Activated T-cell treated with anti-CD3 and anti-CD28 coated beads, Interleukin-2, amount 50 U/mL, for 4 hours (primary cell): ENCODE measurements around the gene RAPH1. TPM values are rescaled to one million over a fixed set of nuclear protein-coding genes. Genes with fewer than 3 reads are reported as not detected.
"Not testable (repeated sequence)": the region's sequence is repeated elsewhere in the genome, so short reads cannot be mapped to it uniquely, and the experiment has no call there.

ENCODE experiments used
- ATAC-seq, 2 donors: fragments of 200-7000 bp; cut with Tn5 transposase; one replicate each; pipeline ENCODE4 v1.10.0; 2021
- DNase-seq: peaks from one replicate; pipeline ENCODE4 v3.0.0-alpha.2; 2020
- H3K27me3 Mint-ChIP-seq: one replicate; pipeline ENCODE4 v1.8.0; 2021; ENCODE audit warnings: low read depth, mixed read lengths
- H3K36me3 Mint-ChIP-seq: one replicate; pipeline ENCODE4 v1.8.0; 2022; ENCODE audit warnings: mixed read lengths; ENCODE audit not compliant: insufficient read depth
- H3K4me1 Mint-ChIP-seq: one replicate; pipeline ENCODE4 v1.8.0; 2021; ENCODE audit warnings: low read depth, mixed read lengths
- H3K4me3 Mint-ChIP-seq: one replicate; pipeline ENCODE4 v1.8.0; 2021; ENCODE audit warnings: mild to moderate bottlenecking, moderate library complexity, mixed read lengths
- H3K9me3 Mint-ChIP-seq: one replicate; pipeline ENCODE4 v1.8.0; 2021; ENCODE audit warnings: mixed read lengths
- total RNA-seq, 3 donors: library from RNA; stranded (reverse); gene quantifications; one replicate each; pipeline ENCODE4 v1.2.1, GENCODE V29; 2021

Gene RAPH1
- total RNA-seq, 3 donors from 2014 or later = 12.0 to 12.9 (median 12.8) TPM

DNA sequence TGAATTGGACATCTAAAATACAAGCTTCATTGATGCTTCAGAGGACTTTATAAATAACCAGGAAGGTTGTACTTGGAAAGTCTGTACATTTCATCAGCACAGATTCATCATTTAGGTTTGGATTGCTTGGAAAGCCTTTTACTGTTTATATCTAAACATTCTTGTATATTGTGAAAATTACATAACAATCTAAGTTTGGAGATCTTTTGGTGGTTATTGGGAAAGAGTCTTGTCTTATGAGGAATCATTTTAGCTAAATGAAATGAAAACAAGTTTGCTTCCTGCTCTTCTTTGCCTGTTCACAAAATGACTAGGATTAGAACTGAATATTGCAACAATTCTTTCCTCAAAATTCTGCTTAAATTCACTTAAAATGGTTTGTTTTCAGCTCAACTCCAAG, 127.6 kb downstream of the RAPH1 start:
- ATAC-seq (no peak), DNase-seq (no peak)
- no peaks in the 10 kb centered on the region for H3K27me3 Mint-ChIP-seq
- no peaks in the 10 kb centered on the region for H3K4me1 Mint-ChIP-seq
- H3K36me3 Mint-ChIP-seq = peaks cover 40% of the 10 kb centered on the region
- H3K9me3 Mint-ChIP-seq = no peaks in the 10 kb centered on the region
- no peak overlapping the region for H3K4me3 Mint-ChIP-seq

DNA sequence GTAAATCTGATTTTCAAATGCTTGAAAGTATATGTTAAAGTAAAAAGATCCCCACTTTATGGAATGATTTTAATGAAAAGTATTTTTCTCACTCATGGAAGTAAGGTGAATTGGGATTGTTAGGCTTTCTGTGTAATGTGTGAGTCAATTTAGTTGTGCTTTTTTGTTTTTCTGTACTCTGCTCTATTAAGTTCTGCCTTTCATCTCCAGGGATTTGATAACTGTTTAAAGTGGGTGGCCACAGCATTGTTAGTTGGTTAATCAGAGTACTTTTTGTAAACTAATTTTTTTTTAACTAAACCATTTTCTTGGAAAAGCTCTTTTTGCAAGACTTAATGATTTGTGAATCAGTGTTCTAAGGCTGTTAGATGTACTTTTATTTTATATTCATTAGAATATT, 130.1 kb downstream of the RAPH1 start:
- no peaks in the 10 kb centered on the region for H3K27me3 Mint-ChIP-seq
- no peak overlapping the region for H3K4me3 Mint-ChIP-seq
- H3K9me3 Mint-ChIP-seq = no peaks in the 10 kb centered on the region
- peaks cover 28% of the 10 kb centered on the region for H3K36me3 Mint-ChIP-seq
- DNase-seq (no peak), ATAC-seq (no peak)
- no peaks in the 10 kb centered on the region for H3K4me1 Mint-ChIP-seq

DNA sequence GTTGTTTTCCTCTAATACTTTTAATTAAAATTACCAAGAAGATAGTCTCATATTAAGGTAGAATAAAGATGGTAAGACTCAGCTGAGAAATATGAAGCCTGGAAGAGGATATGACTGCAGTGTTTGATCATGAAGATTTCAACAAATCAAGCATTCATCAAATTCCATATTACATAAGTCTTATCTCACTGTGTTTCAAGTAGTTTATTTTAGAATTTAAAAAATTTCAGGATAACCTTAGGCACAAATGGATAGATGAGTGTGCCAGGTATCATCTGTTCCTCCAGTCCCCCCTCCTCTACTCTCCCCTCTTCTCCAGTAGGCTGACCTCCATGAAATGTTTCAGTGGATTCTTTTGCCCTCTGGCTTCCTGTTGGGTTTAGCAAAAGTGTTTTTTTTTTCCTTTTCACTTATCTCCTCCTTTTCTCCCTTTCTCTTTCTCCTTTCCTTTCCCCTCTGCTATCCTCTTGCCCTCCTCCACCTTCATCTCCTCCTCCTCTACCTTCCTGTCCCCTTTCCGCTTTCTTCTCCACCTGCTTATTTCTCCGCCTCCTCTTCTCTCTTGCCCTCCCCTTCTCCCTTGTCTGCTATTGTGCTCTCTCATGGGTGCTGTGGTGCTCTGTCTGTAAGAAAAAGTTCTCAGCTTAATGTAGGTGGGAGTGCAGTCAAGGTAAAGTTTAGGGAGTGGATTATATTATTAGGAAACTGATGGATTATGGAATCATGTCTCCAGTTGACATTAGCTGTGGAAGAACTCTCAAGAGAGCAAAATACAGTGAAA, 134.1 kb downstream of the RAPH1 start:
- H3K27me3 Mint-ChIP-seq = no peaks in the 10 kb centered on the region
- peaks cover 25% of the 10 kb centered on the region for H3K36me3 Mint-ChIP-seq
- DNase-seq (no peak), ATAC-seq (no peak)
- no peaks in the 10 kb centered on the region for H3K4me1 Mint-ChIP-seq
- H3K9me3 Mint-ChIP-seq = peaks cover 5% of the 10 kb centered on the region
- H3K4me3 Mint-ChIP-seq = no peak overlapping the region

GRCh38 chr2:203399031-203399430, 136.1 kb downstream of the RAPH1 start:
- peaks cover 29% of the 10 kb centered on the region for H3K36me3 Mint-ChIP-seq
- H3K27me3 Mint-ChIP-seq = no peaks in the 10 kb centered on the region
- no peak for ATAC-seq
- H3K4me3 Mint-ChIP-seq = no peak overlapping the region
- peaks cover 5% of the 10 kb centered on the region for H3K9me3 Mint-ChIP-seq
- H3K4me1 Mint-ChIP-seq = no peaks in the 10 kb centered on the region
- no peak for DNase-seq

- no peak for DNase-seq
- Mint-ChIP-seq H3K27me3 (no peaks in the 10 kb centered on the region), H3K4me1 (no peaks in the 10 kb centered on the region), H3K36me3 (peaks cover 35% of the 10 kb centered on the region), H3K9me3 (peaks cover 5% of the 10 kb centered on the region), H3K4me3 (no peak overlapping the region)
- ATAC-seq = no peak
Measured at GRCh38 chr2:203396667-203397066, 138.4 kb downstream of the RAPH1 start.

DNA sequence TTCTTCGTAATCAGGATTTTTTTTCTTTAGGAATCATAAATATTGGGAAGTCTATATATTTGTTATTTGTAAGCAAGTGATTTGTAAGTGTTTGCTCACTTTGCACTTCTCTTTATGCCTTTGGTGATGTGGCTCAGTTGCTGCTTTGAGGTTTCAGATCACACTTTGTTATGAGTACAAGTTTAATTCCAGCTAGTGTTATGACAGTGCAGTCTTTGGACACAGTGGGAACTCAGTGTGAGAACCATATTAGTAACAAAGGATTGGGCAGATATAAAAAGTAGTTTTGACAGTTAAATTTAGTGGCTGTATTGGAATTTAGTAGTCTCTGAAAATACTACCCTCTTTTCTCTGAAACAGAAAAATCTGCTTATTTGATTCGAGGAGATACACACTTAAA, 139.2 kb downstream of the RAPH1 start:
- no peaks in the 10 kb centered on the region for H3K27me3 Mint-ChIP-seq
- no peak for ATAC-seq

GRCh38 chr2:203394519-203395227, 140.4 kb downstream of the RAPH1 start:
- ATAC-seq (no peak), DNase-seq (no peak)
- H3K4me3 Mint-ChIP-seq = no peak overlapping the region
- peaks cover 5% of the 10 kb centered on the region for H3K9me3 Mint-ChIP-seq
- no peaks in the 10 kb centered on the region for H3K4me1 Mint-ChIP-seq
- peaks cover 38% of the 10 kb centered on the region for H3K36me3 Mint-ChIP-seq
- no peaks in the 10 kb centered on the region for H3K27me3 Mint-ChIP-seq

More for the DNA sequence above, 139.2 kb downstream of the RAPH1 start:
- Mint-ChIP-seq H3K36me3 (peaks cover 35% of the 10 kb centered on the region), H3K9me3 (peaks cover 5% of the 10 kb centered on the region), H3K4me1 (no peaks in the 10 kb centered on the region), H3K4me3 (no peak overlapping the region)
- DNase-seq = no peak

- not testable (repeated sequence) for H3K27me3 Mint-ChIP-seq, H3K9me3 Mint-ChIP-seq, ATAC-seq, H3K4me3 Mint-ChIP-seq, H3K4me1 Mint-ChIP-seq, DNase-seq
- peaks cover 18% of the 10 kb centered on the region for H3K36me3 Mint-ChIP-seq
Measured at GRCh38 chr2:203388153-203388552, 146.9 kb downstream of the RAPH1 start.

DNA sequence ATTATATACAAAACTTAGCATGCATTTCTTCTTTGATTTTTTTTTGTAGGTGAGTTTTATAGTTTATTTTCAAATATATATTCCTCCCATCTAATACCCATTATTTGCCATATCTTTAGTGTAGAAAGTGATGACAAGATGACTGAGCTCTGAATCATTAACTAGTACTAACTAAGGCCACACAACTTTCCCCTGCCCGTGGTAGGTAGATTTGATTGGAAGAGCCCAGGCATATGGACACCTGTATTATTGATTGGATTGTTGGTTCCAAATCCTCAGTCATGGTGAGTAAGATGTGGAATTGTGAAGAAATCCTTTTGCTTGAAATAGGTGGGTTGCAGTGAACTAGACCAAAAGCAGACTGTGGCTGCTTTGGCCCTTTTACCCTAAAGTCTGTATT, 152.1 kb downstream of the RAPH1 start:
- Mint-ChIP-seq H3K27me3 (no peaks in the 10 kb centered on the region), H3K36me3 (peaks cover 20% of the 10 kb centered on the region), H3K4me3 (no peak overlapping the region), H3K9me3 (no peaks in the 10 kb centered on the region), H3K4me1 (no peaks in the 10 kb centered on the region)
- no peak for ATAC-seq
- no peak for DNase-seq

DNA sequence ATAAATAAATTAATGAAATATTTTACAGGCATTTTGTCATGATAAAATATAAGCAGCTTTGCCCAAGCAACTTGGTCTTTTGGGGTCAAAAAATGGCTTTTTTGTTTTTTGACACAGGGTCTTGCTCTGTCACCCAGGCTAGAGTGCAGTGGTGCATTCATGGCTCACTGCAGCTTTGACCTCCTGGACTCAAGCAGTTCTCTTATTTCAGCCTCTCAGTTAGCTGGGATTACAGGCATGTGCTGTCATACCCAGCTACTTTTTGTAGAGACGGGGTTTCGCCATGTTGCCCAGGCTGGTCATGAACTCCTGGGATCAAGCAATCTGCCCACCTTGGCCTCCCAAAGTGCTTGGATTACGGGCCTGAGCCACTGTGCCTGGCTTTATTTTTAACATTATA, 155.9 kb downstream of the RAPH1 start:
- ATAC-seq (no peak), DNase-seq (no peak)
- peaks cover 15% of the 10 kb centered on the region for H3K36me3 Mint-ChIP-seq
- no peaks in the 10 kb centered on the region for H3K27me3 Mint-ChIP-seq
- no peak overlapping the region for H3K4me3 Mint-ChIP-seq
- H3K4me1 Mint-ChIP-seq = no peaks in the 10 kb centered on the region
- no peaks in the 10 kb centered on the region for H3K9me3 Mint-ChIP-seq

- H3K36me3 Mint-ChIP-seq = peaks cover 6% of the 10 kb centered on the region
- DNase-seq (no peak), ATAC-seq (no peak)
- H3K9me3 Mint-ChIP-seq = no peaks in the 10 kb centered on the region
- no peaks in the 10 kb centered on the region for H3K27me3 Mint-ChIP-seq
- H3K4me3 Mint-ChIP-seq = no peak overlapping the region
- no peaks in the 10 kb centered on the region for H3K4me1 Mint-ChIP-seq
Measured at GRCh38 chr2:203376173-203376572, 158.9 kb downstream of the RAPH1 start.

- not testable (repeated sequence) for H3K4me1 Mint-ChIP-seq, H3K4me3 Mint-ChIP-seq, H3K9me3 Mint-ChIP-seq, DNase-seq, H3K27me3 Mint-ChIP-seq, ATAC-seq, H3K36me3 Mint-ChIP-seq
Measured at GRCh38 chr2:203372706-203373105, 162.4 kb downstream of the RAPH1 start.

DNA sequence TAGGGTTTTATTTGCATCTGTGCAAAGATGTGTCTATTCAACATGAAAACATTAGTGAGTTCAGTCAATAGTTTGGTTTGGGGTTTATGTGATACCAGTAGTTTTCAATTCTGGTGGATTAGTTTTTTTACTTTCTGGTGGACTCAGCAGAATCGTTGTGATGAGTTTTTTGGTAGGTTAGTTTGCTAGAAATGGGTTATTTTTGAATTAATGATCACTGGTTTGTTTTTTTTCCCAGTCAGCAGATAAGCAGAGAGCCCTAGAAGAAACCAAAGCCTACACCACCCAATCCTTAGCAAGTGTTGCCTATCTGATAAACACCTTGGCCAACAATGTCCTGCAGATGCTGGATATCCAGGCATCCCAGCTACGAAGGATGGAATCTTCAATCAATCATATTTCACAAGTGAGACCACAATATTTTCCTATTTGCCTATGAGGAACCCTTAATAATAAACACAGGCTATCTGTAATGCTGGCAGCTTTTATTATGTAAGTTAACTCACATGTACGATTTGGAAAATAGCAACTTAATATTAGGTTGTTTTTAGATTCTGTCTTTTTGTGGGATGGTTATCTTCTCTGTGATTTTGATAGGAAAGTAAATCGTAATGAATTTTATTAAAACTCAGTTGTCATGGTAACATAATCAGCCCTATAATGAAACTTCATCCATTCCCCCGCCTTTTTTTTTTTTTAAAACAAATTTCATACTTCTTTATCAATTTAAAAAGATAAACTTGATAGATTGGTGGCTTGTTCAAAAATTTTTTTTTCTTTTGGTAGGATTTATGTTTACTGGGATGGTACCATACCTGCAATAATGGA, 168.2 kb downstream of the RAPH1 start:
- Mint-ChIP-seq H3K4me1 (no peaks in the 10 kb centered on the region), H3K9me3 (no peaks in the 10 kb centered on the region)

DNA sequence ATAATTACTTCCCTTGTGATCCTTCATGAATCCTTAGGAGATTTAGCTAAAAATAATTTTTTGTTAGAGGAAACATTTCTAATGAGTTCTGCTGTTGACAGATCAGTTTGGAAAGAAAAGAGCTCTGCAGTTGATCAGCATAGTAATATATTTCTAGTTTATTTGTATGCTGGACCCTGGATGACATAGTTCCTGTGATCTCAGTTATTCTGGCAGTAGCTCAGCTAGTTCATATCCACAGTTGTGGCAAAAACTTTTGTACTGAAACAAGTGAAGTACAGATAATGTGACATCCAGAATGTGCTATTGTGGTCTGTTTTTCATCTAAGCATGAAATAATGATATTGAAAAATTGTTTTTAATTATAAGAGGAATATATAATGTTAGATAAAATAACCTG, 173.2 kb downstream of the RAPH1 start:
- Mint-ChIP-seq H3K27me3 (no peaks in the 10 kb centered on the region), H3K4me3 (no peak overlapping the region), H3K36me3 (peaks cover 6% of the 10 kb centered on the region), H3K4me1 (peaks cover 4% of the 10 kb centered on the region), H3K9me3 (no peaks in the 10 kb centered on the region)
- ATAC-seq (no peak), DNase-seq (no peak)

More for the DNA sequence above, 168.2 kb downstream of the RAPH1 start:
- H3K4me3 Mint-ChIP-seq = no peak overlapping the region
- DNase-seq (no peak), ATAC-seq (no peak)
- peaks cover 10% of the 10 kb centered on the region for H3K36me3 Mint-ChIP-seq
- no peaks in the 10 kb centered on the region for H3K27me3 Mint-ChIP-seq
